PC-3 (cell line): Measurements from ENCODE around the gene FOXD2. TPM values are rescaled to one million over a fixed set of nuclear protein-coding genes. Genes with fewer than 3 reads are reported as not detected.

Source experiments
- ATAC-seq: fragments of 200-7000 bp; cut with Tn5 transposase; 2 replicates; pipeline ENCODE4 v1.9.1; 2020; ENCODE audit warnings: mild to moderate bottlenecking, moderate library complexity
- BruUV-seq: library from RNA; stranded (reverse); fragments of 400-500 nt; replicated peaks from 2 replicates; lab custom pipeline; 2021; lab: Mats Ljungman, UMichigan
- CTCF ChIA-PET: fragments of 300-600 bp; sonication (Branson Sonifier 250); formaldehyde crosslinking; loops from one replicate; lab custom pipeline; 2022; ENCODE audit warnings: antibody characterized with exemption; lab: Charles Lee
- POLR2A ChIA-PET: fragments of 300-600 bp; sonication (Branson Sonifier 250); formaldehyde crosslinking; loops from one replicate; lab custom pipeline; 2022; ENCODE audit warnings: antibody characterized with exemption; ENCODE audit not compliant: unreplicated experiment; lab: Charles Lee
- DNase-seq: peaks from one replicate; pipeline ENCODE4 v3.0.0-alpha.2; 2015
- H2AFZ ChIP-seq: fragments of 300-600 bp; sonication (generic); 2 replicates; pipeline ENCODE4 v1.6.0; 2016; ENCODE audit warnings: antibody characterized with exemption, low read length
- H3F3A ChIP-seq: fragments of 300-600 bp; sonication (generic); one replicate; pipeline ENCODE4 v1.6.0; 2017; ENCODE audit warnings: antibody characterized with exemption, low read length, control low read depth, mild to moderate bottlenecking; ENCODE audit not compliant: unreplicated experiment
- H3K27ac ChIP-seq: fragments of 300-600 bp; sonication (generic); 2 replicates; pipeline ENCODE4 v1.5.1; 2016; ENCODE audit warnings: mild to moderate bottlenecking, low read length
- H3K27me3 ChIP-seq: fragments of 300-600 bp; sonication (generic); 2 replicates; pipeline ENCODE4 v1.6.1; 2016; ENCODE audit warnings: low read length, mixed read lengths
- H3K36me3 ChIP-seq: fragments of 300-600 bp; sonication (generic); 2 replicates; pipeline ENCODE4 v1.6.1; 2016; ENCODE audit warnings: low read depth, mixed run types, low read length, mixed read lengths
- H3K4me1 ChIP-seq: fragments of 300-600 bp; sonication (generic); 2 replicates; pipeline ENCODE4 v1.5.1; 2016; ENCODE audit warnings: low read length; ENCODE audit not compliant: insufficient read depth
- H3K4me2 ChIP-seq: fragments of 300-600 bp; sonication (generic); 2 replicates; pipeline ENCODE4 v1.6.0; 2016; ENCODE audit warnings: low read length
- H3K4me3 ChIP-seq: fragments of 300-600 bp; sonication (generic); 2 replicates; pipeline ENCODE4 v1.5.1; 2016; ENCODE audit warnings: mild to moderate bottlenecking, low read length, mixed read lengths
- H3K79me2 ChIP-seq: fragments of 300-600 bp; sonication (generic); 2 replicates; pipeline ENCODE4 v1.6.1; 2017; ENCODE audit warnings: low read length, mixed read lengths
- H3K9ac ChIP-seq: fragments of 300-600 bp; sonication (generic); 2 replicates; pipeline ENCODE4 v1.6.0; 2016; ENCODE audit warnings: mild to moderate bottlenecking, low read length
- H3K9me2 ChIP-seq: fragments of 300-600 bp; sonication (generic); replicated peaks from 2 replicates; pipeline ENCODE4 v1.6.1; 2016; ENCODE audit warnings: mixed run types, low read length, mixed read lengths
- H3K9me3 ChIP-seq: fragments of 300-600 bp; sonication (generic); 2 replicates; pipeline ENCODE4 v1.6.1; 2016; ENCODE audit warnings: low read length, mixed read lengths
- H4K20me1 ChIP-seq: fragments of 300-600 bp; sonication (generic); 2 replicates; pipeline ENCODE4 v1.6.1; 2016; ENCODE audit warnings: low read length, mixed read lengths
- EZH2 ChIP-seq: fragments of 300-600 bp; sonication (generic); IDR thresholded peaks from one replicate; pipeline ENCODE4 v1.6.1; 2017; ENCODE audit warnings: antibody characterized with exemption, mild to moderate bottlenecking, low read length; ENCODE audit not compliant: unreplicated experiment
- EZH2phosphoT487 ChIP-seq: fragments of 300-600 bp; sonication (generic); IDR thresholded peaks from 2 replicates; pipeline ENCODE4 v1.6.1; 2018; ENCODE audit warnings: mild to moderate bottlenecking, antibody characterized with exemption, low read length, borderline replicate concordance
- intact Hi-C: fragments of 100-400 bp; cut with micrococcal nuclease; formaldehyde crosslinking; loops from 2 replicates; pipeline ENCODE4 v1.9.0; 2023
- total RNA-seq: library from RNA; depleted of rRNA; stranded (reverse); fragments of >200 nt; gene quantifications from 2 replicates; pipeline ENCODE4 v1.2.3, GENCODE V29; 2014
- TF ChIP-seq, protein P1 (sequence below): fragments of 300-600 bp; sonication (generic); conservative IDR thresholded peaks from 2 replicates; pipeline ENCODE4 v1.5.1; 2017; ENCODE audit warnings: antibody characterized with exemption, low read depth, mild to moderate bottlenecking, low read length

Gene FOXD2
- total RNA-seq, 1 experiment from 2014 or later: 0.80 TPM

DNA sequence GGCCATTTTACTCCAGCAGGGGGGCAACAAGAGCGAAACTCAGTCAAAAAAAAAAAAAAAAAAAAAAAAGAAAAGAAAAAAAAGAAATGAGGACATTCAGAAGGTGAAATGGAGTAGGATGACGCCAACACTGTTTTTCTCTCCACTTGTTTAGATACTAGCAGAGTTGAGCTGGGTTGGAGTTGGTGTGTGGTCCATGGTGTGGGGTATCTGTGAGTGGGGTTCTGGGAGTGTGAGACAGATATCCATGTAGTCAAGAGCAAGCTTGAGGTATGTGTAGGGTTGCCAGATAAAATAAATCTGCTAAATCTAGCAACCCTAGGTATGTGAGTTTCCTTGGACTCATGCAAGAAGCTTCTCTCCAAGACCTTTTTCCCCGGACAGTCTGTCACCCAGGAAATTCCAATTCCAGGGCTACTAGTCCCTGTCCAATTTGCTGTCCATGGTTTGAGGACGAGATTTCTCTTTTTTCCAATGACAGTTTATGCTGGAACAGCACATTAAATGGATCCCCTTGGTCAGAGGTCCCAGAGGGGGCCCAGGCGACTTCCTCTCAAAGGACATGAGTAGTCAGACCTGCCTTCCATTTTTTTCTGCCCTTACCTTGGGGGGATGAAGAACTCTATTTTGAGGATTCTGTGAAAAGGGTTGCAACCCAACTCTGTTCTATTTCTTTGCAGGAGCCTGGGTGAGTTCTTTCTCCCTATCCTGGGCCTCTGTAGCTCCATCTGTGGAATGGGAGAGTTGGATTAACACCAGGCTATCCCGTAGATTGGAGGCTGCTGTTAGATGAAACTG is 2.1 kb upstream of the FOXD2 start:
- POLR2A ChIA-PET: interaction anchor here (0.6 kb wide), 1 partner anchor 292 kb away, joined by 3 read pairs; no protein-coding TSS in a partner anchor
- H3K9ac ChIP-seq: no peak overlapping the region
- BruUV-seq: no TSS peak

DNA sequence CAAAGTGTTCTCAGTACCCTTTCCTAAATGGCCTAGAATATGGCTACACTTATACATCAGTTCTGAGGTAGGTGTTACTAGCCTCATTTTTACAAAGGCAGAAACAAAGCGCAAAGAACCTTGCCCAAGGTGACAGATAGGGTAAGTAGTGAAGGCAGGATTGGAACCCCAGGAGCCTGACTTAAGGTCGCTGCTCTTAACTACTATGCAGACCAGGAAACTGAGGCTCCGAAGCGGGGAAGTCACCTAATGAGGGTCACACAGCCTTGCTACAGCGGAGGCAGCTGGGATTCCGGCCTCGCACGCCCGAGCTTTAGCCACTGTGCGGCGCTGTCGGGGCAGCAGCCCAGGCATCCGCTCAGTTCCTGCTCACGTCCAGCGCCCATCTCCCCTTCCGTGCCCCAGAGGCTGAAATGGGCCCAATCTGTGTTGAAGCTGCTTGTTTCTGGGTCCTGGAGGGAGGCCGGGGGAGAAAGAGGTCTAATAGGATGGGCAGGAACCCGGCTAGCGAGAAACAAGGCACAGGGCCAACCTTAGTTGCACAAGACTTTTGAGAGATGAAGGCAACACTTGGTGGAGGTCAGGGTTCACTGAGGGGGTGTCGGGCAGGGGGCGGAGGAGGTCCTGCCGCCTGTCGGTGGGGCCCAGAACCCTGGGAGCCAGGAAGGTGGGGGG is 1.4 kb upstream of the FOXD2 start:
- H3K4me1 ChIP-seq: peaks cover 12% of the 10 kb centered on the region; the same call in 1 of the 2 replicates
- no peaks in the 10 kb centered on the region for H3K36me3 ChIP-seq
- TSS peak; percentile 37 for BruUV-seq
- H3K9me3 ChIP-seq: no peaks in the 10 kb centered on the region
- H3K9me2 ChIP-seq: no peaks in the 10 kb centered on the region
- peak overlapping the region; percentile 77 for H2AFZ ChIP-seq
- H4K20me1 ChIP-seq: no peaks in the 10 kb centered on the region
- CTCF ChIA-PET: interaction anchor here (1.1 to 2.6 kb wide), 2 partner anchors 273 to 290 kb away, joined by 3 to 29 read pairs; no protein-coding TSS in a partner anchor
- no peak overlapping the region for H3K27ac ChIP-seq
- H3K27me3 ChIP-seq: no peaks in the 10 kb centered on the region
- no peaks in the 10 kb centered on the region for H3K79me2 ChIP-seq
- peak overlapping the region; percentile 77 for H3K4me3 ChIP-seq
- TF ChIP-seq, protein P1, sequence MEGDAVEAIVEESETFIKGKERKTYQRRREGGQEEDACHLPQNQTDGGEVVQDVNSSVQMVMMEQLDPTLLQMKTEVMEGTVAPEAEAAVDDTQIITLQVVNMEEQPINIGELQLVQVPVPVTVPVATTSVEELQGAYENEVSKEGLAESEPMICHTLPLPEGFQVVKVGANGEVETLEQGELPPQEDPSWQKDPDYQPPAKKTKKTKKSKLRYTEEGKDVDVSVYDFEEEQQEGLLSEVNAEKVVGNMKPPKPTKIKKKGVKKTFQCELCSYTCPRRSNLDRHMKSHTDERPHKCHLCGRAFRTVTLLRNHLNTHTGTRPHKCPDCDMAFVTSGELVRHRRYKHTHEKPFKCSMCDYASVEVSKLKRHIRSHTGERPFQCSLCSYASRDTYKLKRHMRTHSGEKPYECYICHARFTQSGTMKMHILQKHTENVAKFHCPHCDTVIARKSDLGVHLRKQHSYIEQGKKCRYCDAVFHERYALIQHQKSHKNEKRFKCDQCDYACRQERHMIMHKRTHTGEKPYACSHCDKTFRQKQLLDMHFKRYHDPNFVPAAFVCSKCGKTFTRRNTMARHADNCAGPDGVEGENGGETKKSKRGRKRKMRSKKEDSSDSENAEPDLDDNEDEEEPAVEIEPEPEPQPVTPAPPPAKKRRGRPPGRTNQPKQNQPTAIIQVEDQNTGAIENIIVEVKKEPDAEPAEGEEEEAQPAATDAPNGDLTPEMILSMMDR: peak; percentile 93
- TF ChIP-seq EZH2phosphoT487 (no peak), EZH2 (no peak)
- intact Hi-C loops: loop anchor here (5.0 to 10.0 kb wide), 2 partner anchors 128 to 491 kb away; no protein-coding TSS in a partner anchor
- H3K9ac ChIP-seq: peak overlapping the region; percentile 71
- peak; percentile 39 for ATAC-seq
- peak overlapping the region; percentile 94 for H3K4me2 ChIP-seq
- no peaks in the 10 kb centered on the region for H3F3A ChIP-seq
- DNase-seq: peak; percentile 79
- POLR2A ChIA-PET: no interaction called here

More for the DNA sequence above, 2.1 kb upstream of the FOXD2 start:
- peaks cover 12% of the 10 kb centered on the region; the same call in 1 of the 2 replicates for H3K4me1 ChIP-seq
- H3K4me3 ChIP-seq: peak overlapping the region; percentile 77; the same call in 1 of the 2 replicates
- no peaks in the 10 kb centered on the region for H3K27me3 ChIP-seq
- H4K20me1 ChIP-seq: no peaks in the 10 kb centered on the region
- ATAC-seq: no peak
- H3K36me3 ChIP-seq: no peaks in the 10 kb centered on the region
- H2AFZ ChIP-seq: 0 out of 2 replicates have a peak overlapping the region, but pooled peaks have one; percentile 77
- no peaks in the 10 kb centered on the region for H3K79me2 ChIP-seq
- H3F3A ChIP-seq: no peaks in the 10 kb centered on the region
- no peak for DNase-seq
- no peak overlapping the region for H3K27ac ChIP-seq
- intact Hi-C loops: loop anchor here (5.0 to 10.0 kb wide), 2 partner anchors 129 to 492 kb away; no protein-coding TSS in a partner anchor
- no peaks in the 10 kb centered on the region for H3K9me3 ChIP-seq
- no peaks in the 10 kb centered on the region for H3K9me2 ChIP-seq
- CTCF ChIA-PET: interaction anchor here (1.1 to 2.6 kb wide), 4 partner anchors 268 to 290 kb away, joined by 3 to 29 read pairs (median 8); no protein-coding TSS in a partner anchor
- H3K4me2 ChIP-seq: peak overlapping the region; percentile 94
- TF ChIP-seq EZH2phosphoT487: no peak
- TF ChIP-seq EZH2: no peak
- TF ChIP-seq, protein P1: no peak
